EL (cell line): Measurements from ENCODE around the gene PRR33.

Source experiments
- DNase-seq: peaks from one replicate; pipeline ENCODE4 v3.0.0-alpha.2; 2016

PRR33 gene

GRCh38 chr11:1916132-1916985 is 24.7 kb upstream of the PRR33 start:
- no peak for DNase-seq

GRCh38 chr11:1915795-1916131 is 24.1 kb upstream of the PRR33 start:
- DNase-seq = no peak

- DNase-seq = no peak
Measured at GRCh38 chr11:1913271-1914060, 21.8 kb upstream of the PRR33 start.

GRCh38 chr11:1912289-1912878 is 20.7 kb upstream of the PRR33 start:
- DNase-seq = no peak

GRCh38 chr11:1909524-1909923 is 17.8 kb upstream of the PRR33 start:
- no peak for DNase-seq

- DNase-seq = no peak
Measured at GRCh38 chr11:1908618-1909017, 16.9 kb upstream of the PRR33 start.

- no peak for DNase-seq
Measured at GRCh38 chr11:1906611-1907423, 15.1 kb upstream of the PRR33 start.

GRCh38 chr11:1906181-1906580 is 14.5 kb upstream of the PRR33 start:
- no peak for DNase-seq

GRCh38 chr11:1899686-1900085 is 8.0 kb upstream of the PRR33 start:
- DNase-seq = no peak

- no peak for DNase-seq
Measured at GRCh38 chr11:1899090-1899489, 7.4 kb upstream of the PRR33 start.

GRCh38 chr11:1896923-1897322 is 5.2 kb upstream of the PRR33 start:
- DNase-seq = no peak

- DNase-seq = no peak
Measured at GRCh38 chr11:1896468-1896867, 4.8 kb upstream of the PRR33 start.

- no peak for DNase-seq
Measured at GRCh38 chr11:1894759-1895158, 3.1 kb upstream of the PRR33 start.

- no peak for DNase-seq
Measured at GRCh38 chr11:1893581-1894359, 2.1 kb upstream of the PRR33 start.

- DNase-seq = no peak
Measured at GRCh38 chr11:1892558-1892957, 863 bp upstream of the PRR33 start.

- no peak for DNase-seq
Measured at GRCh38 chr11:1892116-1892515, 421 bp upstream of the PRR33 start.

- no peak for DNase-seq
Measured at GRCh38 chr11:1890856-1891830, 552 bp downstream of the PRR33 start.

- DNase-seq = no peak
Measured at GRCh38 chr11:1889941-1890855, 1.5 kb downstream of the PRR33 start.

- no peak for DNase-seq
Measured at GRCh38 chr11:1889224-1889930, 2.3 kb downstream of the PRR33 start.
